ENCODE measurements around the gene NLRP4.

DNA sequence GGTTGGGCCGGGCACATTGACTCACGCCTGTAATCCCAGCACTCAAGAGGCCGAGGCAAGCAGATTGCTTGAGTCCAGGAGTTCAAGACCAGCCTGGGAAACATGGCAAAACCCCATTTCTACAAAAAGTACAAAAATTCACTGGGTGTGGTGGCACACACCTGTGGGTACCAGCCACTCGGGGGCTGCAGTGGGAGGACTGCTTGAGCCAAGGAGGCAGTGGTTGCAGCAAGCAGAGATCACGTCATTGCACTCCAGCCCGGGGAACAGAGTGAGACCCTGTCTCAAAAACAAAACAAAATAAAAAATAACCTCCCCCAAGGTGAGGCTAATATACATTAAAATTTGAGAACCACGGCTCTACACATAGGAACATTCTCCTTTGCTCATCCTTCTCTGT is 70.9 kb downstream of the NLRP4 start:
- no peak for TF ChIP-seq CTCF (IDR thresholded peaks at IDR 0.05)
- TF ChIP-seq POLR2A (IDR thresholded peaks at IDR 0.05; ENCODE audit: low read depth) = no peak
